ENCODE measurements around the gene TTC7B.
"Not testable (repeated sequence)": the region's sequence is repeated elsewhere in the genome, so short reads cannot be mapped to it uniquely, and the experiment has no call there.

Gene TTC7B

GRCh38 chr14:90538095-90538494 lies 278.1 kb downstream of the TTC7B start:
- DNase-seq, result no peak

GRCh38 chr14:90536511-90537191 lies 279.6 kb downstream of the TTC7B start:
- DNase-seq, result no peak

GRCh38 chr14:90536092-90536491 lies 280.1 kb downstream of the TTC7B start:
- no peak for DNase-seq

- no peak for DNase-seq
Observed at GRCh38 chr14:90535556-90536090, 280.6 kb downstream of the TTC7B start.

- no peak for DNase-seq
Observed at GRCh38 chr14:90534838-90535555, 281.2 kb downstream of the TTC7B start.

- no peak for DNase-seq
Observed at GRCh38 chr14:90534091-90534837, 282.0 kb downstream of the TTC7B start.

GRCh38 chr14:90533591-90534021 lies 282.6 kb downstream of the TTC7B start:
- DNase-seq, result no peak

- DNase-seq, result no peak
Observed at GRCh38 chr14:90532826-90533525, 283.3 kb downstream of the TTC7B start.

GRCh38 chr14:90531497-90531896 lies 284.7 kb downstream of the TTC7B start:
- no peak for DNase-seq

GRCh38 chr14:90530523-90530922 lies 285.7 kb downstream of the TTC7B start:
- DNase-seq, result no peak

- no peak for DNase-seq
Observed at GRCh38 chr14:90527978-90528377, 288.3 kb downstream of the TTC7B start.

GRCh38 chr14:90526536-90526935 lies 289.7 kb downstream of the TTC7B start:
- DNase-seq, result not testable (repeated sequence)

GRCh38 chr14:90525353-90526028 lies 290.7 kb downstream of the TTC7B start:
- DNase-seq, result not testable (repeated sequence)

- DNase-seq, result no peak
Observed at GRCh38 chr14:90523961-90524875, 292.0 kb downstream of the TTC7B start.

- no peak for DNase-seq
Observed at GRCh38 chr14:90523544-90523943, 292.7 kb downstream of the TTC7B start.

- no peak for DNase-seq
Observed at GRCh38 chr14:90522571-90523191, 293.5 kb downstream of the TTC7B start.

- no peak for DNase-seq
Observed at GRCh38 chr14:90521930-90522483, 294.2 kb downstream of the TTC7B start.

GRCh38 chr14:90521084-90521929 lies 294.9 kb downstream of the TTC7B start:
- no peak for DNase-seq

GRCh38 chr14:90520326-90520725 lies 295.9 kb downstream of the TTC7B start:
- no peak for DNase-seq
